Neural progenitor cell (in vitro differentiated cells): Measurements from ENCODE around the gene NR2F1. TPM values are rescaled to one million over a fixed set of nuclear protein-coding genes. Genes with fewer than 3 reads are reported as not detected.
A peak's percentile ranks its signal among the peaks of the same experiment; 100 is the strongest.

Source experiments
- DNase-seq: peaks from one replicate; pipeline ENCODE4 v3.0.0-alpha.2; 2016; ENCODE audit warnings: low spot score
- H2AFZ ChIP-seq: fragments of 200-600 bp; sonication (generic); replicated peaks from 2 replicates; pipeline ENCODE4 v1.6.1; 2016; ENCODE audit warnings: antibody characterized with exemption
- H3F3A ChIP-seq: fragments of 200-600 bp; sonication (generic); 2 replicates; pipeline ENCODE4 v1.6.1; 2016; ENCODE audit warnings: antibody characterized with exemption, low read depth
- H3K27ac ChIP-seq: fragments of 200-600 bp; sonication (generic); 2 replicates; pipeline ENCODE4 v1.5.1; 2016; ENCODE audit warnings: mild to moderate bottlenecking
- H3K27me3 ChIP-seq: fragments of 200-600 bp; sonication (generic); 2 replicates; pipeline ENCODE4 v1.6.1; 2016; ENCODE audit warnings: mild to moderate bottlenecking, moderate library complexity
- H3K36me3 ChIP-seq: fragments of 200-600 bp; sonication (generic); 2 replicates; pipeline ENCODE4 v1.5.1; 2016
- H3K4me1 ChIP-seq: fragments of 200-600 bp; sonication (generic); 2 replicates; pipeline ENCODE4 v1.6.1; 2016; ENCODE audit warnings: mixed run types
- H3K4me2 ChIP-seq: fragments of 200-600 bp; sonication (generic); 2 replicates; pipeline ENCODE4 v1.6.1; 2016
- H3K4me3 ChIP-seq: fragments of 200-600 bp; sonication (generic); 2 replicates; pipeline ENCODE4 v1.5.1; 2016
- H3K79me2 ChIP-seq: fragments of 200-600 bp; sonication (generic); 2 replicates; pipeline ENCODE4 v1.6.1; 2016; ENCODE audit warnings: low read depth
- H3K9ac ChIP-seq: fragments of 200-600 bp; sonication (generic); 2 replicates; pipeline ENCODE4 v1.6.1; 2016
- H3K9me3 ChIP-seq: fragments of 200-600 bp; sonication (generic); 2 replicates; pipeline ENCODE4 v1.5.1; 2016; ENCODE audit warnings: low read depth
- H4K20me1 ChIP-seq: fragments of 200-600 bp; sonication (generic); 2 replicates; pipeline ENCODE4 v1.6.1; 2016; ENCODE audit warnings: low read depth
- H3K27ac Mint-ChIP-seq: 3 replicates; pipeline ENCODE4 v1.8.0; 2021; ENCODE audit warnings: mixed read lengths
- H3K27me3 Mint-ChIP-seq: 2 replicates; pipeline ENCODE4 v1.8.0; 2022; ENCODE audit warnings: low read depth, mild to moderate bottlenecking, inconsistent platforms, moderate library complexity, mixed read lengths; ENCODE audit not compliant: insufficient read depth
- H3K36me3 Mint-ChIP-seq: 3 replicates; pipeline ENCODE4 v1.8.0; 2021; ENCODE audit warnings: mixed read lengths
- H3K4me1 Mint-ChIP-seq: 3 replicates; pipeline ENCODE4 v1.8.0; 2021; ENCODE audit warnings: mixed read lengths
- H3K4me3 Mint-ChIP-seq: 3 replicates; pipeline ENCODE4 v1.8.0; 2021; ENCODE audit warnings: mild to moderate bottlenecking, moderate library complexity, mixed read lengths
- H3K9me3 Mint-ChIP-seq: 3 replicates; pipeline ENCODE4 v1.8.0; 2020; ENCODE audit warnings: mixed read lengths
- EZH2 ChIP-seq: fragments of 200-600 bp; sonication (generic); IDR thresholded peaks from 2 replicates; pipeline ENCODE4 v1.6.1; 2017; ENCODE audit warnings: antibody characterized with exemption, mild to moderate bottlenecking, moderate library complexity
- EZH2phosphoT487 ChIP-seq: fragments of 200-600 bp; sonication (generic); IDR thresholded peaks from 2 replicates; pipeline ENCODE4 v1.6.1; 2017; ENCODE audit warnings: antibody characterized with exemption
- total RNA-seq: library from RNA; depleted of rRNA; stranded (reverse); fragments of >200 nt; gene quantifications from 2 replicates; pipeline ENCODE4 v1.2.3, GENCODE V29; 2015; ENCODE audit warnings: low replicate concordance
- TF ChIP-seq, protein P1 (sequence below): fragments of 200-600 bp; sonication (generic); IDR thresholded peaks from 2 replicates; pipeline ENCODE4 v1.5.1; 2017; ENCODE audit warnings: antibody characterized with exemption, mild to moderate bottlenecking

NR2F1 gene
- total RNA-seq, 1 donor from 2014 or later: 9.1 TPM

- Histone ChIP-seq H2AFZ (peak overlapping the region; percentile 85), H3K27ac (no peak overlapping the region), H3K79me2 (no peaks in the 10 kb centered on the region), H3K4me2 (peak overlapping the region; percentile 95), H3K9me3 (no peaks in the 10 kb centered on the region), H3K4me3 (peak overlapping the region; percentile 76), H3K4me1 (peaks cover 17% of the 10 kb centered on the region), H3K9ac (no peak overlapping the region), H3K27me3 (peaks cover 89% of the 10 kb centered on the region), H3F3A (peaks cover 37% of the 10 kb centered on the region), H4K20me1 (peaks cover 30% of the 10 kb centered on the region), H3K36me3 (no peaks in the 10 kb centered on the region)
- Mint-ChIP-seq H3K27ac (peak overlapping the region; percentile 95), H3K36me3 (no peaks in the 10 kb centered on the region), H3K4me1 (peaks cover 60% of the 10 kb centered on the region), H3K4me3 (peak overlapping the region; percentile 97), H3K9me3 (no peaks in the 10 kb centered on the region), H3K27me3 (peaks cover 6% of the 10 kb centered on the region)
- DNase-seq: peak; percentile 94
- TF ChIP-seq, protein P1, sequence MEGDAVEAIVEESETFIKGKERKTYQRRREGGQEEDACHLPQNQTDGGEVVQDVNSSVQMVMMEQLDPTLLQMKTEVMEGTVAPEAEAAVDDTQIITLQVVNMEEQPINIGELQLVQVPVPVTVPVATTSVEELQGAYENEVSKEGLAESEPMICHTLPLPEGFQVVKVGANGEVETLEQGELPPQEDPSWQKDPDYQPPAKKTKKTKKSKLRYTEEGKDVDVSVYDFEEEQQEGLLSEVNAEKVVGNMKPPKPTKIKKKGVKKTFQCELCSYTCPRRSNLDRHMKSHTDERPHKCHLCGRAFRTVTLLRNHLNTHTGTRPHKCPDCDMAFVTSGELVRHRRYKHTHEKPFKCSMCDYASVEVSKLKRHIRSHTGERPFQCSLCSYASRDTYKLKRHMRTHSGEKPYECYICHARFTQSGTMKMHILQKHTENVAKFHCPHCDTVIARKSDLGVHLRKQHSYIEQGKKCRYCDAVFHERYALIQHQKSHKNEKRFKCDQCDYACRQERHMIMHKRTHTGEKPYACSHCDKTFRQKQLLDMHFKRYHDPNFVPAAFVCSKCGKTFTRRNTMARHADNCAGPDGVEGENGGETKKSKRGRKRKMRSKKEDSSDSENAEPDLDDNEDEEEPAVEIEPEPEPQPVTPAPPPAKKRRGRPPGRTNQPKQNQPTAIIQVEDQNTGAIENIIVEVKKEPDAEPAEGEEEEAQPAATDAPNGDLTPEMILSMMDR: peak; percentile 14
- no peak for TF ChIP-seq EZH2phosphoT487
- peak; percentile 49 for TF ChIP-seq EZH2
Observed at GRCh38 chr5:93620487-93621326, 37.7 kb downstream of the NR2F1 start.

- H3K4me3 ChIP-seq: peak overlapping the region; percentile 76
- H3K9me3 Mint-ChIP-seq: no peaks in the 10 kb centered on the region
- no peaks in the 10 kb centered on the region for H3K36me3 ChIP-seq
- peak overlapping the region; percentile 89 for H3K4me3 Mint-ChIP-seq
- H3K9me3 ChIP-seq: no peaks in the 10 kb centered on the region
- H3F3A ChIP-seq: peaks cover 32% of the 10 kb centered on the region
- H3K27ac ChIP-seq: no peak overlapping the region
- H3K36me3 Mint-ChIP-seq: no peaks in the 10 kb centered on the region
- peak overlapping the region; percentile 95 for H3K4me2 ChIP-seq
- peak overlapping the region; percentile 85 for H2AFZ ChIP-seq
- H3K4me1 ChIP-seq: peaks cover 17% of the 10 kb centered on the region
- no peak overlapping the region for H3K9ac ChIP-seq
- peaks cover 5% of the 10 kb centered on the region for H3K27me3 Mint-ChIP-seq
- DNase-seq: peak; percentile 83
- peaks cover 23% of the 10 kb centered on the region for H4K20me1 ChIP-seq
- H3K27ac Mint-ChIP-seq: peak overlapping the region; percentile 94
- H3K27me3 ChIP-seq: peaks cover 89% of the 10 kb centered on the region
- TF ChIP-seq EZH2 (no peak), EZH2phosphoT487 (no peak)
- TF ChIP-seq, protein P1: no peak
- no peaks in the 10 kb centered on the region for H3K79me2 ChIP-seq
- H3K4me1 Mint-ChIP-seq: peaks cover 54% of the 10 kb centered on the region
Observed at GRCh38 chr5:93621327-93621798, 38.3 kb downstream of the NR2F1 start.

DNA sequence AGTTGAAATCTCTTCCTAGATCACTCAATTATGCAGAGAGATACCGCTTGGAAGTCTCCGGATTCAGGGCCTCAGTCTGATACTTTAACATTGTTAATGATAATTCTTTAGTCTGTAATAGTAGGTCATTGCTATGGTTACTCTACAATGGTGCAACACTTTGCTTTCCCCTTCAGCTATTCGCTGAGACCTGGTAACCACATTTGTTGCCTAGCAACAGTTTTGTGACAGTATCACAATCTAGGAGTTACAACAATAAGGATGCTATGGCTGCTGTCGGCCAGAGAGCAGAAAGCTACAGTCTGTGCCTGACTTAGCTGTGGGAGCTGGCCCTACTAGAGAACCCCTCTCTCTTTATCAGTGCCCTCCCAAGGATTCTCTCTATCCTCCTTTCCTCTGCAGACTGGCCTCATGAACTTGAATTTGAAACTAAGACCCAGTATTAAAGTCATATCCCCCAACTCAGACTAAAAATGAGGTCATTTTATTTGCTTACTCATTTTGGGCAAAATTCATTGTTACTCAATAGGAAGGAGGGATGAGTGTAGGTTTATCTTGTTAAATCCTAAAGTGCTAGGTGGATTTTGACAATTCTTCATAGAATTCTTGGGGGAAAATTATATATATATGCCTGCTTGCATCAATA lies 39.3 kb downstream of the NR2F1 start:
- H3K79me2 ChIP-seq: no peaks in the 10 kb centered on the region
- H3K36me3 ChIP-seq: no peaks in the 10 kb centered on the region
- H3K9ac ChIP-seq: no peak overlapping the region
- no peak overlapping the region for H3K4me3 ChIP-seq
- TF ChIP-seq, protein P1: no peak
- TF ChIP-seq EZH2phosphoT487: peak; percentile 0
- Mint-ChIP-seq H3K4me3 (peak overlapping the region; percentile 89), H3K27me3 (peaks cover 5% of the 10 kb centered on the region), H3K4me1 (peaks cover 44% of the 10 kb centered on the region), H3K36me3 (no peaks in the 10 kb centered on the region), H3K27ac (peak overlapping the region; percentile 73), H3K9me3 (no peaks in the 10 kb centered on the region)
- H3K27ac ChIP-seq: no peak overlapping the region
- peak overlapping the region; percentile 95 for H3K4me2 ChIP-seq
- H2AFZ ChIP-seq: no peak overlapping the region
- peak; percentile 59 for DNase-seq
- peaks cover 17% of the 10 kb centered on the region for H3K4me1 ChIP-seq
- peaks cover 86% of the 10 kb centered on the region for H3K27me3 ChIP-seq
- H4K20me1 ChIP-seq: peaks cover 13% of the 10 kb centered on the region
- H3F3A ChIP-seq: peaks cover 27% of the 10 kb centered on the region
- H3K9me3 ChIP-seq: no peaks in the 10 kb centered on the region
